ENCODE results near the gene SERPINE2.

DNA sequence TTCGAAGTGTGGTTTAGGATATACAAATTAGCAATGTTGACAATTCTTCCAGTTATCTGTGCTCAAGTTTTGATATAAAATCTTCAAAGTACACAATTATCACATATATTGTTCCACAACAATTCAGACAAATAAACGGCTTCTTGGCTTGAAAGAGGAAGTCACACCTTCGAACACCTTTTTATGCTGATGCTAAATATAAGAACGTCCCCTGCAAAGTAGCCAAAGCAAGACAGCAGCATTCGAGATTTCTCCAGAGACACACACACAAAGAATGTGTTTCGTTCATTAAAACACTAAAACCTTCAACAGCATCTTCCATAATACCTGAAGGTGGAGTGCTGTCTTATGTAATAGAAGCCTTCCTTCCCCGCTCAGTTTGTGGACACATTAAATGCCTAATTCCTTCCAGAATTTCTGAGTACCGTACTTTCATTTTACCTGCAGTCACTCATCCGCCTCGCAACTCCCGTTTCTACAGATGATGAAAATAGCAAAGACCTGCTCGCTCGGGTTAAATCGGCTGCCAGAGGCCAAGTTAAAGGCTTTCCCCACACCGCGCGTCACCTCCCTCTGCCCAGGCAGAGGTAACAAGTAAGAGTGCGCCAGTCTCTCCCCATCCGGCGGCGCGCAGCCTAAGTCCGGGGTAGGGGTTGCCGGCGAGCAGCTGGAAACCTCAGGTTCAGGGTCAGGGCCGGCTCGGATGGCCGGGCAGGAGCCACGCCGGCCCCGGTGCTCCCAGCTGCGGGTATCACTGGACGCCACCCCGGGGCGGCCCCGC is 847 bp downstream of the SERPINE2 start:
- TF ChIP-seq, protein P1, sequence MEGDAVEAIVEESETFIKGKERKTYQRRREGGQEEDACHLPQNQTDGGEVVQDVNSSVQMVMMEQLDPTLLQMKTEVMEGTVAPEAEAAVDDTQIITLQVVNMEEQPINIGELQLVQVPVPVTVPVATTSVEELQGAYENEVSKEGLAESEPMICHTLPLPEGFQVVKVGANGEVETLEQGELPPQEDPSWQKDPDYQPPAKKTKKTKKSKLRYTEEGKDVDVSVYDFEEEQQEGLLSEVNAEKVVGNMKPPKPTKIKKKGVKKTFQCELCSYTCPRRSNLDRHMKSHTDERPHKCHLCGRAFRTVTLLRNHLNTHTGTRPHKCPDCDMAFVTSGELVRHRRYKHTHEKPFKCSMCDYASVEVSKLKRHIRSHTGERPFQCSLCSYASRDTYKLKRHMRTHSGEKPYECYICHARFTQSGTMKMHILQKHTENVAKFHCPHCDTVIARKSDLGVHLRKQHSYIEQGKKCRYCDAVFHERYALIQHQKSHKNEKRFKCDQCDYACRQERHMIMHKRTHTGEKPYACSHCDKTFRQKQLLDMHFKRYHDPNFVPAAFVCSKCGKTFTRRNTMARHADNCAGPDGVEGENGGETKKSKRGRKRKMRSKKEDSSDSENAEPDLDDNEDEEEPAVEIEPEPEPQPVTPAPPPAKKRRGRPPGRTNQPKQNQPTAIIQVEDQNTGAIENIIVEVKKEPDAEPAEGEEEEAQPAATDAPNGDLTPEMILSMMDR (IDR thresholded peaks at IDR 0.05 in 2 of 3, conservative IDR thresholded peaks at IDR 0.05 in 1 of 3; ENCODE audit: borderline replicate concordance in 1 of 3, insufficient read depth in 1 of 3, low read depth in 2 of 3, low read length in 2 of 3), result no peak
- no peak for TF ChIP-seq TCF7L2 (IDR thresholded peaks at IDR 0.05; ENCODE audit: borderline replicate concordance, extremely low read depth, insufficient read depth, insufficient read length)
- TF ChIP-seq EZH2 (IDR thresholded peaks at IDR 0.05), result no peak
- no peak for TF ChIP-seq EGR1 (IDR thresholded peaks at IDR 0.05; ENCODE audit: low read depth)
- TF ChIP-seq SRF (IDR thresholded peaks at IDR 0.05; ENCODE audit: low read depth), result no peak
- TF ChIP-seq RAD21 (IDR thresholded peaks at IDR 0.05; ENCODE audit: low read depth), result peak; percentile 9; the same call in 1 of the 2 replicates
- TF ChIP-seq, protein P2, sequence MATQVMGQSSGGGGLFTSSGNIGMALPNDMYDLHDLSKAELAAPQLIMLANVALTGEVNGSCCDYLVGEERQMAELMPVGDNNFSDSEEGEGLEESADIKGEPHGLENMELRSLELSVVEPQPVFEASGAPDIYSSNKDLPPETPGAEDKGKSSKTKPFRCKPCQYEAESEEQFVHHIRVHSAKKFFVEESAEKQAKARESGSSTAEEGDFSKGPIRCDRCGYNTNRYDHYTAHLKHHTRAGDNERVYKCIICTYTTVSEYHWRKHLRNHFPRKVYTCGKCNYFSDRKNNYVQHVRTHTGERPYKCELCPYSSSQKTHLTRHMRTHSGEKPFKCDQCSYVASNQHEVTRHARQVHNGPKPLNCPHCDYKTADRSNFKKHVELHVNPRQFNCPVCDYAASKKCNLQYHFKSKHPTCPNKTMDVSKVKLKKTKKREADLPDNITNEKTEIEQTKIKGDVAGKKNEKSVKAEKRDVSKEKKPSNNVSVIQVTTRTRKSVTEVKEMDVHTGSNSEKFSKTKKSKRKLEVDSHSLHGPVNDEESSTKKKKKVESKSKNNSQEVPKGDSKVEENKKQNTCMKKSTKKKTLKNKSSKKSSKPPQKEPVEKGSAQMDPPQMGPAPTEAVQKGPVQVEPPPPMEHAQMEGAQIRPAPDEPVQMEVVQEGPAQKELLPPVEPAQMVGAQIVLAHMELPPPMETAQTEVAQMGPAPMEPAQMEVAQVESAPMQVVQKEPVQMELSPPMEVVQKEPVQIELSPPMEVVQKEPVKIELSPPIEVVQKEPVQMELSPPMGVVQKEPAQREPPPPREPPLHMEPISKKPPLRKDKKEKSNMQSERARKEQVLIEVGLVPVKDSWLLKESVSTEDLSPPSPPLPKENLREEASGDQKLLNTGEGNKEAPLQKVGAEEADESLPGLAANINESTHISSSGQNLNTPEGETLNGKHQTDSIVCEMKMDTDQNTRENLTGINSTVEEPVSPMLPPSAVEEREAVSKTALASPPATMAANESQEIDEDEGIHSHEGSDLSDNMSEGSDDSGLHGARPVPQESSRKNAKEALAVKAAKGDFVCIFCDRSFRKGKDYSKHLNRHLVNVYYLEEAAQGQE (IDR thresholded peaks at IDR 0.05; ENCODE audit: low read depth), result no peak
- TF ChIP-seq JUND (IDR thresholded peaks at IDR 0.05), result no peak
- TF ChIP-seq EZH2phosphoT487 (IDR thresholded peaks at IDR 0.05; ENCODE audit: borderline replicate concordance), result no peak

All from HCT116 (cell line).